MCF 10A (cell line): ENCODE results near the gene BMP6. TPM values are rescaled to one million over a fixed set of nuclear protein-coding genes. Genes with fewer than 3 reads are reported as not detected.

Experiments
- BruUV-seq: library from RNA; stranded (reverse); fragments of 400-500 nt; replicated peaks from 2 replicates; lab custom pipeline; 2021; lab: Mats Ljungman, UMichigan
- CTCF ChIA-PET: fragments of 300-600 bp; sonication (Branson Sonifier 250); formaldehyde crosslinking; extraction: SDS; loops from one replicate; lab custom pipeline; 2021; ENCODE audit warnings: antibody characterized with exemption, inconsistent platforms; lab: Yijun Ruan, JAX
- POLR2A ChIA-PET: fragments of 300-600, 350-650 bp; sonication (Branson Sonifier 250); formaldehyde crosslinking; extraction: SDS; loops from one replicate; lab custom pipeline; 2020; ENCODE audit warnings: antibody characterized with exemption, inconsistent platforms; lab: Yijun Ruan, JAX
- DNase-seq: peaks from one replicate; pipeline ENCODE4 v3.0.0-alpha.2; 2018; ENCODE audit not compliant: unreplicated experiment
- H3K27ac Mint-ChIP-seq: one replicate; pipeline ENCODE4 v1.8.0; 2022; ENCODE audit warnings: mild to moderate bottlenecking, low read depth, mixed read lengths; ENCODE audit not compliant: unreplicated experiment
- H3K27me3 Mint-ChIP-seq: one replicate; pipeline ENCODE4 v1.8.0; 2022; ENCODE audit warnings: mixed read lengths; ENCODE audit not compliant: insufficient read depth, unreplicated experiment
- H3K36me3 Mint-ChIP-seq: one replicate; pipeline ENCODE4 v1.8.0; 2022; ENCODE audit warnings: mild to moderate bottlenecking, moderate library complexity, mixed read lengths; ENCODE audit not compliant: insufficient read depth, unreplicated experiment
- H3K4me1 Mint-ChIP-seq: one replicate; pipeline ENCODE4 v1.8.0; 2022; ENCODE audit warnings: mixed read lengths; ENCODE audit not compliant: insufficient read depth, unreplicated experiment
- H3K4me3 Mint-ChIP-seq: one replicate; pipeline ENCODE4 v1.8.0; 2022; ENCODE audit warnings: mild to moderate bottlenecking, moderate library complexity, mixed read lengths; ENCODE audit not compliant: unreplicated experiment
- H3K9me3 Mint-ChIP-seq: one replicate; pipeline ENCODE4 v1.8.0; 2022; ENCODE audit warnings: mixed read lengths; ENCODE audit not compliant: unreplicated experiment
- intact Hi-C: fragments of 100-400 bp; cut with micrococcal nuclease; formaldehyde crosslinking; loops from 2 replicates; pipeline ENCODE4 v1.14.1; 2022
- total RNA-seq: library from RNA; stranded (reverse); gene quantifications from 2 replicates; pipeline ENCODE4 v1.2.3, GENCODE V29; 2022
- TF ChIP-seq, protein P1 (sequence below): fragments of 200-600 bp; IDR thresholded peaks from one replicate; pipeline ENCODE4 v1.8.0; 2022; ENCODE audit warnings: antibody characterized with exemption, mild to moderate bottlenecking; ENCODE audit not compliant: unreplicated experiment

Gene BMP6
- total RNA-seq, 1 experiment from 2014 or later: 0.12 TPM

DNA sequence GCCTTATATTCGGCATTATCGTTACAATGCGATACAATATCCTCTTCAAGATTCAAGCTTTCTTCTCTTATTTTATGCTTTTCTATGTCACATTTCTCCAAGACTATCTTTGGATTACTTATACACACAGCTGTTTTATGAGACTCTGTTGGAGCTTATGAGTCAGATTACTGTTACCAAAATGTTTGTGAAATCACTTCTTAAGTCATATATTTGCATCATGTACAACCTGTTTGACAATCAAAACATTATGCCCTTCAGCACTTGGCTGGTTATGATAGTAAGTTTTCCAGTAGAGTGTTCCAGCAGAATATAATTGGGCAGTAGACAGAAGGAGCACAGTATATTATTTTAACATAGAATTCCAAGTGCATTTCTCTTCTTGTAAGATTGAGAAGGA, 35.2 kb downstream of the BMP6 start:
- ChIA-PET POLR2A (interaction anchor here (0.6 to 1.9 kb wide), 7 partner anchors 9 to 303 kb away, joined by 3 to 7 read pairs (median 3); partner anchors contain the start of genes BLOC1S5 and TXNDC5), CTCF (interaction anchor here (0.6 kb wide), 1 partner anchor 37 kb away, joined by 3 read pairs; no protein-coding TSS in a partner anchor)
- Mint-ChIP-seq H3K27ac (no peak overlapping the region), H3K4me1 (peaks cover 28% of the 10 kb centered on the region), H3K27me3 (peaks cover 19% of the 10 kb centered on the region), H3K36me3 (no peaks in the 10 kb centered on the region), H3K9me3 (no peaks in the 10 kb centered on the region), H3K4me3 (no peak overlapping the region)
- DNase-seq: peak; percentile 61
- no TSS peak for BruUV-seq
- TF ChIP-seq, protein P1, sequence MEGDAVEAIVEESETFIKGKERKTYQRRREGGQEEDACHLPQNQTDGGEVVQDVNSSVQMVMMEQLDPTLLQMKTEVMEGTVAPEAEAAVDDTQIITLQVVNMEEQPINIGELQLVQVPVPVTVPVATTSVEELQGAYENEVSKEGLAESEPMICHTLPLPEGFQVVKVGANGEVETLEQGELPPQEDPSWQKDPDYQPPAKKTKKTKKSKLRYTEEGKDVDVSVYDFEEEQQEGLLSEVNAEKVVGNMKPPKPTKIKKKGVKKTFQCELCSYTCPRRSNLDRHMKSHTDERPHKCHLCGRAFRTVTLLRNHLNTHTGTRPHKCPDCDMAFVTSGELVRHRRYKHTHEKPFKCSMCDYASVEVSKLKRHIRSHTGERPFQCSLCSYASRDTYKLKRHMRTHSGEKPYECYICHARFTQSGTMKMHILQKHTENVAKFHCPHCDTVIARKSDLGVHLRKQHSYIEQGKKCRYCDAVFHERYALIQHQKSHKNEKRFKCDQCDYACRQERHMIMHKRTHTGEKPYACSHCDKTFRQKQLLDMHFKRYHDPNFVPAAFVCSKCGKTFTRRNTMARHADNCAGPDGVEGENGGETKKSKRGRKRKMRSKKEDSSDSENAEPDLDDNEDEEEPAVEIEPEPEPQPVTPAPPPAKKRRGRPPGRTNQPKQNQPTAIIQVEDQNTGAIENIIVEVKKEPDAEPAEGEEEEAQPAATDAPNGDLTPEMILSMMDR: no peak
- intact Hi-C loops: no loop called here

DNA sequence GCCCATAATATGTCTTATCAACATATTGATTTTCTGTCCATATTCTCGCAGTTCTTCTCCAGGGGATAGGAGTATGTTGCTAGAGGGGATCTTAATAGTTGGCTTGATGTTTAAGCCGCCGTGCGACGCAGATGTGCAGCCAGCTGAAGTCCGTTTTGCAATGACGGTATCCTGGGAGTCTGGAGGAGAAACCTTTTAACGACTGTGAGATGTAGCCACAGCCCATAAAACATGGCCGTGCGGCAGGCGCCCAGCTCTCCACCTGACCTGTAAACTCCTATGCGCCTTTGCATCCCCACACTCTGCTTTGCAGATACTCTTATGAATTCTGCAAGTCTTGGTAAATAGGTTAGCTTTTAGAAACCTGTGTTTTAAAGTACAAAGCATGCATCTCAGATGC, 36.9 kb downstream of the BMP6 start:
- peaks cover 26% of the 10 kb centered on the region for H3K4me1 Mint-ChIP-seq
- no peak for DNase-seq
- BruUV-seq: no TSS peak
- CTCF ChIA-PET: interaction anchor here (1.0 kb wide), 1 partner anchor 24 kb away, joined by 3 read pairs; no protein-coding TSS in a partner anchor
- no peaks in the 10 kb centered on the region for H3K9me3 Mint-ChIP-seq
- H3K36me3 Mint-ChIP-seq: no peaks in the 10 kb centered on the region
- POLR2A ChIA-PET: no interaction called here
- H3K4me3 Mint-ChIP-seq: no peak overlapping the region
- no peak overlapping the region for H3K27ac Mint-ChIP-seq
- H3K27me3 Mint-ChIP-seq: peaks cover 2% of the 10 kb centered on the region
- intact Hi-C loops: no loop called here
- TF ChIP-seq, protein P1: no peak

DNA sequence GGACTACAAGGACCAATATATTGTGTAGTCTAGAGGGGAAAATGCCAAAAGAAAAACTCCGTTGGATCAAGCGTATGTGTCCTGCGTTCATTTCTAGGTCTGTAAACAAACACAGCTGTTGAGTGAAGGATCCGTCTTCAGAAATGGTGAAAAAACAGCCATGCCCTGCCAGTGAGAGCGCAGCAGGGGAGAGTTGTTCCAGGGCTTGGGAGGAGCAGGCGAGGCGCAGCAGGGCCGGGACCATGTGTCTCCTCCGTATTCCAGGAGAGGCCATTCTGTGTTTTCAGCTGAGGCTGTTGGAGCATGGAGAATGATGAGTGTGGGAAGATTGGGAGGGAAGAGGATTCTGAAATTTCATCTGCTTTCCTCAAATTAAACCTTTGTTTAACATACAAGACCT, 38.0 kb downstream of the BMP6 start:
- no TSS peak for BruUV-seq
- intact Hi-C loops: no loop called here
- CTCF ChIA-PET: interaction anchor here (0.6 kb wide), 2 partner anchors 12 to 75 kb away, joined by 3 to 4 read pairs; no protein-coding TSS in a partner anchor

DNA sequence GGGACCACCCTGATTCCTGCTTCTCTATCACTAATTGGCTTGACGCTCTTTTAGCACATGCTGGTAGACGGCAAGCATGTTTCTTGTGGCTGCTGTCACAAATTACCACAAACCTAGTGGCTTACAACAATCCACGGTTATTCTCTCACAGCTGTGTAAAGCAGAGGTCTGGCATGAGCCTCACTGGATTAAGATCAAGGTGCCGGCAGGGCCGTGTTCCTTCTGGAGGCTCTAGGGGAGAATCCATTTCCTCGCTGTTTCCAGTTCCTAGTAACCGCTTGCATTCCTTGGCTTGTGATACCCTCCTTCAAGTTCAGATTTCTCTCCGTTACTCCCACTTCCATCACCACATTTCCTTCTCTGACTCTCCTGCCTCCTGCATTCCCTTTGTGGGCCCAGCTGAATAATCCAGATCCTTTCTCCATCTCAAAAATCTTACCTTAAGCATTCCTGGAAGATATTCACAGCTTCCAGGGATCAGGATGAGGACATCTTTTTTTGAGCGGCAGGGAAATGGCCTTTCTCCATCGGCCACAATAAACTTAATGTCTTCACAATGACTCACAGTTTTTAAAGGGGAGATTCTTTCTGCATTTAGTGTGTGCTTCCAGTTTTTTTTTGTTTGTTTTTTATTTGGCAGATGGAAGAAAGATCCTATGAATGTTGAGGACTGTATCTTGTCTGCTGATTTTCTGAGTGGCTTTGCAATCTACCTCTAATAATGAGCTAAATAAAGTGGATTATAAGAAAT, 39.9 kb downstream of the BMP6 start:
- Mint-ChIP-seq H3K27me3 (no peaks in the 10 kb centered on the region), H3K36me3 (no peaks in the 10 kb centered on the region), H3K27ac (no peak overlapping the region), H3K4me1 (peaks cover 12% of the 10 kb centered on the region), H3K9me3 (no peaks in the 10 kb centered on the region), H3K4me3 (no peak overlapping the region)
- DNase-seq: no peak
- ChIA-PET POLR2A (no interaction called here), CTCF (interaction anchor here (0.7 to 0.8 kb wide), 2 partner anchors 21 to 214 kb away, joined by 3 read pairs; no protein-coding TSS in a partner anchor)
- intact Hi-C loops: no loop called here
- no TSS peak for BruUV-seq
- TF ChIP-seq, protein P1: no peak

More for the DNA sequence above, 38.0 kb downstream of the BMP6 start:
- Mint-ChIP-seq H3K4me3 (no peak overlapping the region), H3K36me3 (no peaks in the 10 kb centered on the region), H3K9me3 (no peaks in the 10 kb centered on the region), H3K4me1 (peaks cover 15% of the 10 kb centered on the region), H3K27me3 (no peaks in the 10 kb centered on the region), H3K27ac (no peak overlapping the region)
- TF ChIP-seq, protein P1: no peak
- DNase-seq: no peak
- POLR2A ChIA-PET: no interaction called here
